Measurements from ENCODE around the gene LYPD6B.

DNA sequence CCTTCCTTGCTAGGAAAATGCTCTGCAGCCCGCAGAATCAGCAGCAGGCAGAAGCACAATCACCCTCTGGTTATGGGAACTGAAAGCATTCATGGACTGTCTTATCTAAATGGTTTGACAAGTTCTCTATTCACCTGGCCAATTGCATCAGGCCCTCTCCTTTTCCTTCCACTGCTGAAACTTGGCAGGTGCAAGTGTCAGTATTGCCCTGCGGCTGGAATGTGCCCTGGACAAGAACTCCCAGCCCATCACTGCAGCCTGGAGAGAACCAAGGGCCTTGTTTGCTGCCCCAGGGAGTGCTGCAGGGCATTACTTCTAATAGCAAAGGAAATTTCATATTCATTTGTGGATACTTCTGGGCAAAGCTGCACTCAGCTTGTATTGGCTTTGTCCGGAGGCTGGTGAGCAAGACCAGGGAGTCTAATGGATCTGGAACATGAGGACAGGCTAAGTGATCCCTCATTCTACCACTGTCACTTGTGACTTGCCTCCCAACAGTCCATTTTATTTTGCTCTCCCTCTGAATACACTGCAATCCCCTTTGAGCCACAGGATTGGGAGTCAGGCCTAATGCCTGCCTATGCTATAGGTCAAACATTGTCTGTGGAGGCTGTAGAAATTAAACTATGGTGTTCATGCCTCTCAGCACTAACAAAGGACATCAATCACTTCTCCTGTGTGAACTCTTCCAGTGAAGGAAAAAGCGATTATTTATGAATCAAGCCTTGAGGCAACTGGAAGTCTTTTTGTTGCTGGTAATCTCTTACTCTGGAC lies 116.9 kb downstream of the LYPD6B start:
- no peak for TF ChIP-seq ZNF274 (IDR thresholded peaks at IDR 0.05; ENCODE audit: insufficient read depth, insufficient read length)
- TF ChIP-seq, protein P1, sequence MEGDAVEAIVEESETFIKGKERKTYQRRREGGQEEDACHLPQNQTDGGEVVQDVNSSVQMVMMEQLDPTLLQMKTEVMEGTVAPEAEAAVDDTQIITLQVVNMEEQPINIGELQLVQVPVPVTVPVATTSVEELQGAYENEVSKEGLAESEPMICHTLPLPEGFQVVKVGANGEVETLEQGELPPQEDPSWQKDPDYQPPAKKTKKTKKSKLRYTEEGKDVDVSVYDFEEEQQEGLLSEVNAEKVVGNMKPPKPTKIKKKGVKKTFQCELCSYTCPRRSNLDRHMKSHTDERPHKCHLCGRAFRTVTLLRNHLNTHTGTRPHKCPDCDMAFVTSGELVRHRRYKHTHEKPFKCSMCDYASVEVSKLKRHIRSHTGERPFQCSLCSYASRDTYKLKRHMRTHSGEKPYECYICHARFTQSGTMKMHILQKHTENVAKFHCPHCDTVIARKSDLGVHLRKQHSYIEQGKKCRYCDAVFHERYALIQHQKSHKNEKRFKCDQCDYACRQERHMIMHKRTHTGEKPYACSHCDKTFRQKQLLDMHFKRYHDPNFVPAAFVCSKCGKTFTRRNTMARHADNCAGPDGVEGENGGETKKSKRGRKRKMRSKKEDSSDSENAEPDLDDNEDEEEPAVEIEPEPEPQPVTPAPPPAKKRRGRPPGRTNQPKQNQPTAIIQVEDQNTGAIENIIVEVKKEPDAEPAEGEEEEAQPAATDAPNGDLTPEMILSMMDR (IDR thresholded peaks at IDR 0.05 in 2 of 3, conservative IDR thresholded peaks at IDR 0.05 in 1 of 3; ENCODE audit: control insufficient read depth in 2 of 3, extremely low read depth in 1 of 3, insufficient read depth in 1 of 3, low read depth in 3 of 3, low read length in 3 of 3), result no peak
- TF ChIP-seq E2F4 (IDR thresholded peaks at IDR 0.05; ENCODE audit: low read depth, low read length), result no peak
- no peak for TF ChIP-seq JUND (IDR thresholded peaks at IDR 0.05; ENCODE audit: low read depth, low read length)
- no peak for TF ChIP-seq EZH2 (IDR thresholded peaks at IDR 0.05; ENCODE audit: borderline replicate concordance, control insufficient read depth, low read depth, low read length)
- no peak for TF ChIP-seq ZNF207 (IDR thresholded peaks at IDR 0.05; ENCODE audit: borderline replicate concordance)
- TF ChIP-seq TARDBP (IDR thresholded peaks at IDR 0.05; ENCODE audit: borderline replicate concordance), result no peak
- no peak for TF ChIP-seq CBX5 (IDR thresholded peaks at IDR 0.05; ENCODE audit: low read depth)
- no peak for TF ChIP-seq MTA2 (IDR thresholded peaks at IDR 0.05; ENCODE audit: low read depth)
- TF ChIP-seq SUZ12 (IDR thresholded peaks at IDR 0.05; ENCODE audit: unreplicated experiment), result no peak
- no peak for TF ChIP-seq POLR2AphosphoS5 (IDR thresholded peaks at IDR 0.05; ENCODE audit: low read length)
